Left cardiac atrium (tissue), 4 donors: Measurements from ENCODE around the gene PCDH9. TPM values are rescaled to one million over a fixed set of nuclear protein-coding genes. Genes with fewer than 3 reads are reported as not detected.
A peak's percentile ranks its signal among the peaks of the same experiment; 100 is the strongest.

Source experiments
- ATAC-seq, 2 donors: fragments of 200-7000 bp; cut with Tn5 transposase; one replicate each; pipeline ENCODE4 v1.9.1; 2020; ENCODE audit warnings: mild to moderate bottlenecking in 2 of 2, moderate library complexity in 2 of 2
- DNase-seq: peaks from one replicate; pipeline ENCODE4 v3.0.0-alpha.2; 2020
- intact Hi-C, 2 donors: fragments of 100-400 bp; cut with DNase I; formaldehyde crosslinking; loops; one replicate each; pipeline versions ENCODE4 v1.14.1 to v1.15.1; 2022 to 2023
- total RNA-seq, 2 donors: library from RNA; stranded (reverse); fragmentation: NEBNext Ultra II Directional; extraction: Animal tissue kit (Norgen Biotek cat#: 25700); gene quantifications; one replicate each; pipeline ENCODE4 v1.2.1, GENCODE V29; 2021
- donor health status: DM: no; HTN: yes; CAD: no.
- donor health status: DM: no; HTN: yes; CAD: no; lungs with severe emphysema.
- donor health status: DM: yes; HTN: yes; CAD: no.
- donor health status: Dilated cardiomyopathy.

The PCDH9 gene
- total RNA-seq, 2 donors from 2014 or later = 17.9 to 19.0 TPM

GRCh38 chr13:66845393-66845792, 384.7 kb downstream of the PCDH9 start:
- DNase-seq (no peak), ATAC-seq (no peak)
- intact Hi-C loops = no loop called here

GRCh38 chr13:66844933-66845332, 385.2 kb downstream of the PCDH9 start:
- intact Hi-C loops = no loop called here
- ATAC-seq (no peak), DNase-seq (no peak)

GRCh38 chr13:66842766-66843165, 387.4 kb downstream of the PCDH9 start:
- intact Hi-C loops = no loop called here
- ATAC-seq (no peak), DNase-seq (no peak)

GRCh38 chr13:66840621-66841020, 389.5 kb downstream of the PCDH9 start:
- intact Hi-C loops = no loop called here
- DNase-seq = no peak
- no peak for ATAC-seq

GRCh38 chr13:66837246-66837645, 392.9 kb downstream of the PCDH9 start:
- no peak for ATAC-seq
- no peak for DNase-seq
- intact Hi-C loops = no loop called here

- DNase-seq (peak; percentile 87), ATAC-seq (peak; percentile 88 to 94)
- intact Hi-C loops = no loop called here
Observed at GRCh38 chr13:66835040-66835628, 395.0 kb downstream of the PCDH9 start.

- ATAC-seq (no peak), DNase-seq (no peak)
- intact Hi-C loops = no loop called here
Observed at GRCh38 chr13:66830940-66831716, 399.0 kb downstream of the PCDH9 start.

- DNase-seq (no peak), ATAC-seq (no peak)
- intact Hi-C loops = no loop called here
Observed at GRCh38 chr13:66829803-66830202, 400.3 kb downstream of the PCDH9 start.

- intact Hi-C loops = no loop called here
- DNase-seq = no peak
- ATAC-seq = no peak
Observed at GRCh38 chr13:66826398-66826797, 403.7 kb downstream of the PCDH9 start.

GRCh38 chr13:66821551-66821950, 408.6 kb downstream of the PCDH9 start:
- DNase-seq = no peak
- ATAC-seq = no peak
- intact Hi-C loops = no loop called here

GRCh38 chr13:66811455-66811854, 418.7 kb downstream of the PCDH9 start:
- DNase-seq (no peak), ATAC-seq (no peak)
- intact Hi-C loops = no loop called here

GRCh38 chr13:66809485-66809884, 420.7 kb downstream of the PCDH9 start:
- no peak for ATAC-seq
- intact Hi-C loops = no loop called here
- no peak for DNase-seq

- intact Hi-C loops = no loop called here
- no peak for DNase-seq
- no peak for ATAC-seq
Observed at GRCh38 chr13:66807251-66807650, 422.9 kb downstream of the PCDH9 start.

- no peak for DNase-seq
- intact Hi-C loops = no loop called here
- peak; percentile 53 to 55 for ATAC-seq
Observed at GRCh38 chr13:66805657-66806056, 424.5 kb downstream of the PCDH9 start.

- ATAC-seq (peak in 1 of 2 donors; percentile 24), DNase-seq (no peak)
- intact Hi-C loops = no loop called here
Observed at GRCh38 chr13:66803808-66804456, 426.2 kb downstream of the PCDH9 start.

- DNase-seq (no peak), ATAC-seq (peak in 1 of 2 donors; percentile 8)
- intact Hi-C loops = no loop called here
Observed at GRCh38 chr13:66803013-66803807, 426.9 kb downstream of the PCDH9 start.

GRCh38 chr13:66795636-66796035, 434.5 kb downstream of the PCDH9 start:
- no peak for DNase-seq
- intact Hi-C loops = no loop called here
- ATAC-seq = no peak

GRCh38 chr13:66794340-66795031, 435.6 kb downstream of the PCDH9 start:
- DNase-seq (no peak), ATAC-seq (no peak)
- intact Hi-C loops = no loop called here

GRCh38 chr13:66790861-66791260, 439.3 kb downstream of the PCDH9 start:
- intact Hi-C loops = no loop called here
- no peak for ATAC-seq
- no peak for DNase-seq
